GM23248 (cell line): ENCODE results near the gene PAX6.

ENCODE experiments used
- EZH2 ChIP-seq: fragments of 200-600 bp; sonication (generic); IDR thresholded peaks from 2 replicates; pipeline ENCODE4 v1.6.1; 2018; ENCODE audit warnings: antibody characterized with exemption, mild to moderate bottlenecking; ENCODE audit not compliant: insufficient read depth, poor library complexity, severe bottlenecking
- EZH2phosphoT487 ChIP-seq: fragments of 200-600 bp; sonication (generic); IDR thresholded peaks from 2 replicates; pipeline ENCODE4 v1.6.1; 2018; ENCODE audit warnings: antibody characterized with exemption, moderate library complexity, mild to moderate bottlenecking, low read depth; ENCODE audit not compliant: insufficient read depth

GRCh38 chr11:31830406-31830805 is 19.3 kb upstream of the PAX6 start:
- TF ChIP-seq EZH2 (no peak), EZH2phosphoT487 (no peak)
